IMR-90 (cell line): ENCODE results near the gene RAD18. TPM values are rescaled to one million over a fixed set of nuclear protein-coding genes. Genes with fewer than 3 reads are reported as not detected.

ENCODE experiments used
- ATAC-seq: fragments of 200-7000 bp; cut with Tn5 transposase; 2 replicates; pipeline ENCODE4 v1.9.1; 2020; ENCODE audit warnings: low read depth, mild to moderate bottlenecking, moderate library complexity
- BruUV-seq: library from RNA; stranded (reverse); fragments of 400-500 nt; replicated peaks from 2 replicates; lab custom pipeline; 2021; lab: Mats Ljungman, UMichigan
- CTCF ChIA-PET: fragments of 300-600 bp; formaldehyde crosslinking; extraction: SDS; loops from one replicate; lab custom pipeline; 2021; ENCODE audit warnings: antibody characterized with exemption; lab: Yijun Ruan, JAX
- POLR2A ChIA-PET: fragments of 300-600 bp; sonication (Branson Sonifier 250); formaldehyde crosslinking; loops from one replicate; lab custom pipeline; 2022; ENCODE audit warnings: antibody characterized with exemption; ENCODE audit not compliant: unreplicated experiment; lab: Charles Lee
- DNase-seq: peaks from one replicate; pipeline ENCODE4 v3.0.0; 2013
- H2AFZ ChIP-seq: replicated peaks from 2 replicates; pipeline ENCODE3; 2013; ENCODE audit warnings: low read length, mild to moderate bottlenecking; ENCODE audit not compliant: poor library complexity
- H2AK5ac ChIP-seq: 2 replicates; pipeline ENCODE4 v1.6.1; 2013; ENCODE audit warnings: low read depth, low read length, inconsistent platforms
- H2AK9ac ChIP-seq: replicated peaks from 2 replicates; pipeline ENCODE3; 2013; ENCODE audit warnings: mild to moderate bottlenecking, low read depth, low read length, moderate library complexity; ENCODE audit not compliant: poor library complexity
- H2BK120ac ChIP-seq: 2 replicates; pipeline ENCODE4 v1.6.1; 2013; ENCODE audit warnings: low read depth, low read length, inconsistent platforms
- H2BK15ac ChIP-seq: 3 replicates; pipeline ENCODE4 v1.6.1; 2013; ENCODE audit warnings: low read depth, low read length, inconsistent platforms
- H2BK20ac ChIP-seq: 2 replicates; pipeline ENCODE4 v1.6.1; 2013; ENCODE audit warnings: low read depth, mild to moderate bottlenecking, inconsistent platforms, low read length, moderate library complexity
- H2BK5ac ChIP-seq: 2 replicates; pipeline ENCODE4 v1.6.1; 2013; ENCODE audit warnings: mild to moderate bottlenecking, low read depth, low read length, inconsistent platforms; ENCODE audit not compliant: poor library complexity, severe bottlenecking
- H3K14ac ChIP-seq: replicated peaks from 2 replicates; pipeline ENCODE4 v1.6.1; 2013; ENCODE audit warnings: low read depth, low read length, inconsistent platforms
- H3K18ac ChIP-seq: 2 replicates; pipeline ENCODE4 v1.6.1; 2013; ENCODE audit warnings: low read depth, low read length, control low read depth
- H3K23ac ChIP-seq: 2 replicates; pipeline ENCODE4 v1.6.1; 2013; ENCODE audit warnings: low read depth, low read length, inconsistent platforms
- H3K27ac ChIP-seq: 2 replicates; pipeline ENCODE4 v1.5.1; 2013; ENCODE audit warnings: mild to moderate bottlenecking, control low read depth, low read length; ENCODE audit not compliant: insufficient read depth
- H3K27me3 ChIP-seq: 2 replicates; pipeline ENCODE4 v1.6.1; 2013; ENCODE audit warnings: low read length; ENCODE audit not compliant: control insufficient read depth, insufficient read depth
- H3K36me3 ChIP-seq: 2 replicates; pipeline ENCODE4 v1.6.1; 2013; ENCODE audit warnings: low read length, mixed read lengths; ENCODE audit not compliant: control insufficient read depth, insufficient read depth
- H3K4ac ChIP-seq: 2 replicates; pipeline ENCODE4 v1.6.1; 2013; ENCODE audit warnings: low read depth, low read length, inconsistent platforms
- H3K4me1 ChIP-seq: 2 replicates; pipeline ENCODE4 v1.6.1; 2013; ENCODE audit warnings: low read length, mixed read lengths; ENCODE audit not compliant: control insufficient read depth, insufficient read depth
- H3K4me2 ChIP-seq: 2 replicates; pipeline ENCODE4 v1.6.1; 2013; ENCODE audit warnings: low read depth, mild to moderate bottlenecking, control low read depth, low read length, moderate library complexity
- H3K4me3 ChIP-seq: 2 replicates; pipeline ENCODE4 v1.5.1; 2013; ENCODE audit warnings: low read depth, mild to moderate bottlenecking, control low read depth, low read length, moderate library complexity; ENCODE audit not compliant: insufficient read depth
- H3K56ac ChIP-seq: 2 replicates; pipeline ENCODE4 v1.6.1; 2013; ENCODE audit warnings: low read length, inconsistent platforms; ENCODE audit not compliant: insufficient read depth; ENCODE audit errors: extremely low read depth
- H3K79me1 ChIP-seq, 2 experiments: 2 replicates each; pipeline ENCODE4 v1.6.1; 2013; ENCODE audit warnings: low read length in 2 of 2, inconsistent platforms in 1 of 2, low read depth in 1 of 2
- H3K9ac ChIP-seq: 2 replicates; pipeline ENCODE4 v1.6.1; 2013; ENCODE audit warnings: low read depth, low read length, control low read depth
- H3K9me1 ChIP-seq: 2 replicates; pipeline ENCODE4 v1.6.1; 2013; ENCODE audit warnings: low read length, inconsistent platforms; ENCODE audit not compliant: insufficient read depth
- H3K9me3 ChIP-seq: 2 replicates; pipeline ENCODE4 v1.6.1; 2013; ENCODE audit warnings: low read length; ENCODE audit not compliant: control insufficient read depth, insufficient read depth
- H4K20me1 ChIP-seq: 2 replicates; pipeline ENCODE4 v1.6.1; 2013; ENCODE audit warnings: low read length, inconsistent platforms; ENCODE audit not compliant: insufficient read depth
- H4K5ac ChIP-seq: 2 replicates; pipeline ENCODE4 v1.6.1; 2013; ENCODE audit warnings: mild to moderate bottlenecking, low read depth, low read length, control low read depth
- H4K8ac ChIP-seq, 2 experiments: 2 replicates each; pipeline ENCODE4 v1.6.1; 2013; ENCODE audit warnings: low read depth in 2 of 2, low read length in 2 of 2, control low read depth in 1 of 2, inconsistent platforms in 1 of 2
- H4K91ac ChIP-seq: 2 replicates; pipeline ENCODE4 v1.6.1; 2013; ENCODE audit warnings: low read depth, low read length, inconsistent platforms; ENCODE audit not compliant: insufficient read depth
- CEBPB ChIP-seq: IDR thresholded peaks from 2 replicates; pipeline ENCODE4 v1.6.1; 2012; ENCODE audit warnings: low read depth, low read length, improper control_type of control experiment
- ELK1 ChIP-seq: fragments of 150-350 bp; IDR thresholded peaks from 2 replicates; pipeline ENCODE4 v1.6.1; 2016; ENCODE audit warnings: low read depth, mild to moderate bottlenecking, low read length, moderate library complexity, borderline replicate concordance
- MAZ ChIP-seq: IDR thresholded peaks from 2 replicates; pipeline ENCODE4 v1.6.1; 2012; ENCODE audit warnings: low read depth, mild to moderate bottlenecking, low read length, improper control_type of control experiment, moderate library complexity, borderline replicate concordance
- MXI1 ChIP-seq: IDR thresholded peaks from 2 replicates; pipeline ENCODE4 v1.6.1; 2012; ENCODE audit warnings: low read depth, mild to moderate bottlenecking, low read length, moderate library complexity, borderline replicate concordance
- POLR2A ChIP-seq: IDR thresholded peaks from 2 replicates; pipeline ENCODE4 v1.6.1; 2012; ENCODE audit warnings: mild to moderate bottlenecking, low read depth, low read length
- RFX5 ChIP-seq: IDR thresholded peaks from 2 replicates; pipeline ENCODE4 v1.8.0; 2012; ENCODE audit warnings: low read depth, mild to moderate bottlenecking, low read length, moderate library complexity
- USF2 ChIP-seq: fragments of 150-350 bp; IDR thresholded peaks from 2 replicates; pipeline ENCODE4 v1.6.1; 2017; ENCODE audit warnings: mild to moderate bottlenecking, antibody characterized with exemption, low read length, low read depth
- dilution Hi-C: fragments of 300-500 bp; cut with HindIII; formaldehyde crosslinking; loops from one replicate; pipeline ENCODE4 v1.14.3; 2018; ENCODE audit warnings: low sequenced_read_pairs; ENCODE audit not compliant: unreplicated experiment
- in situ Hi-C: fragments of 300-500 bp; cut with MboI; formaldehyde crosslinking; loops from 3 replicates; pipeline ENCODE4 v1.14.3; 2019; ENCODE audit warnings: low sequenced_read_pairs, inconsistent platforms, mixed read lengths
- intact Hi-C: fragments of 100-400 bp; cut with micrococcal nuclease; formaldehyde crosslinking; loops from 2 replicates; pipeline ENCODE4 v1.10.0; 2022
- polyA plus RNA-seq, 3 experiments: library from polyadenylated mRNA; depleted of rRNA; stranded (reverse); fragments of >200 nt; gene quantifications; 2 replicates each; pipeline ENCODE4 v1.2.3, GENCODE V29; 2012; ENCODE audit warnings: low replicate concordance in 1 of 3
- total RNA-seq: library from RNA; depleted of rRNA; stranded (reverse); fragments of >200 nt; gene quantifications from 2 replicates; pipeline ENCODE4 v1.2.3, GENCODE V29; 2012

The RAD18 gene
- total and polyA plus RNA-seq, 2 of the 4 experiments (the other 2 are of a cell fraction) = 8.2 to 17.2 TPM

DNA sequence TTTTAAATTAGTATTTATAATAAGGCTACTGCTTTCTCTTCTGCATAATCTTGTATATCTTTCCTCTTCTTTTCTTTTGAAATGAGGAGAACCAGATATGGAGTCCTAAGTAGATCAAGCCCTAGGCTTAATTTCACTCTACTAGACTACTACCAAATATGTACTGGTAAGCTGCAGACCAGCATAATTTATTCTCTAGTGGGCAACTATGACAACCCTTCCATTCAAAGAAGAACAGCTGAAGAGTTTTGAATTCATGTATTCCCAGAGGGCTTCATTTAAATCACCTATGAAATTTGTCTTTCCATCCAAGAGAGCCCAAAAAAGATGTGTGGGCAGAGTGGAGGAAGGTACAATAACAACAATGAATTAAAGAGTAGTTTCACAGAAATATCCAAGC is 10.0 kb downstream of the RAD18 start:
- TF ChIP-seq RFX5 (no peak), POLR2A (no peak), CEBPB (no peak), USF2 (no peak), ELK1 (no peak), MAZ (no peak), MXI1 (no peak)
- dilution Hi-C loops (no loop called here), in situ Hi-C loops (no loop called here), intact Hi-C loops (no loop called here)
- no peak overlapping the region for H2AK9ac ChIP-seq
- no peak overlapping the region for H2BK5ac ChIP-seq
- peaks cover 10% of the 10 kb centered on the region; the same call in 1 of the 2 replicates for H3K4me1 ChIP-seq
- H3K9me3 ChIP-seq = no peaks in the 10 kb centered on the region
- no peak overlapping the region for H3K9ac ChIP-seq
- no TSS peak for BruUV-seq
- no peak overlapping the region for H2BK20ac ChIP-seq
- H3K4ac ChIP-seq = no peak overlapping the region
- no peak overlapping the region for H2BK15ac ChIP-seq
- H3K9me1 ChIP-seq = peaks cover 5% of the 10 kb centered on the region; the same call in 1 of the 2 replicates
- ChIA-PET CTCF (no interaction called here), POLR2A (no interaction called here)
- H2BK120ac ChIP-seq = no peak overlapping the region
- no peak overlapping the region for H2AK5ac ChIP-seq
- H4K20me1 ChIP-seq = no peaks in the 10 kb centered on the region
- DNase-seq (no peak), ATAC-seq (no peak)
- H3K56ac ChIP-seq = no peak overlapping the region
- no peaks in the 10 kb centered on the region for H3K27me3 ChIP-seq
- no peak overlapping the region for H3K4me3 ChIP-seq
- no peak overlapping the region for H3K14ac ChIP-seq
- no peak overlapping the region for H3K4me2 ChIP-seq
- H4K5ac ChIP-seq = no peak overlapping the region
- peaks cover 33 to 38% of the 10 kb centered on the region in 2 experiments; a peak in 3 of 4 replicates for H3K79me1 ChIP-seq
- no peak overlapping the region for H4K8ac ChIP-seq
- H2AFZ ChIP-seq = no peak overlapping the region
- H3K18ac ChIP-seq = no peak overlapping the region
- peaks cover 1% of the 10 kb centered on the region; the same call in 1 of the 2 replicates for H3K36me3 ChIP-seq
- no peak overlapping the region for H3K23ac ChIP-seq
- H4K91ac ChIP-seq = no peak overlapping the region
- no peak overlapping the region for H3K27ac ChIP-seq
